NCI-H1694 treated with DMSO at 0.1 percent for 48 hours (cell line): ENCODE results near the gene SUPT7L.
"Not testable (repeated sequence)": the region's sequence is repeated elsewhere in the genome, so short reads cannot be mapped to it uniquely, and the experiment has no call there.

Experiments
- DNase-seq: peaks from one replicate; lab custom pipeline; 2025; lab: John Stamatoyannopoulos, UW

Gene SUPT7L

GRCh38 chr2:27638037-27638637 is 25.3 kb downstream of the SUPT7L start:
- DNase-seq = no peak

GRCh38 chr2:27636766-27637165 is 26.6 kb downstream of the SUPT7L start:
- no peak for DNase-seq

- DNase-seq = no peak
These were observed 29.1 kb downstream of the SUPT7L start for GRCh38 chr2:27634291-27634690.

- not testable (repeated sequence) for DNase-seq
These were observed 33.2 kb downstream of the SUPT7L start for GRCh38 chr2:27630257-27630656.

GRCh38 chr2:27628767-27629709 is 34.4 kb downstream of the SUPT7L start, which contains the start of the genes CCDC121 and GPN1:
TSS of gene CCDC121 (minus strand) at chr2:27629012. CDS start at chr2:27627799, 1,213 bp downstream.
TSS of gene GPN1 (plus strand) at chr2:27629050. CDS start at chr2:27629059, 9 bp downstream.
- DNase-seq = peak; percentile 84

GRCh38 chr2:27627963-27628766 is 35.2 kb downstream of the SUPT7L start:
- DNase-seq = no peak

- not testable (repeated sequence) for DNase-seq
These were observed 36.5 kb downstream of the SUPT7L start for GRCh38 chr2:27626921-27627320.

GRCh38 chr2:27626323-27626722 is 37.1 kb downstream of the SUPT7L start:
- not testable (repeated sequence) for DNase-seq

GRCh38 chr2:27624943-27625342 is 38.5 kb downstream of the SUPT7L start:
- DNase-seq = no peak

GRCh38 chr2:27622921-27623384 is 40.5 kb downstream of the SUPT7L start:
- no peak for DNase-seq

- DNase-seq = no peak
These were observed 41.9 kb downstream of the SUPT7L start for GRCh38 chr2:27621524-27621923.

- DNase-seq = peak; percentile 84
These were observed 48.1 kb downstream of the SUPT7L start for GRCh38 chr2:27615316-27615715.

- DNase-seq = no peak
These were observed 49.4 kb downstream of the SUPT7L start for GRCh38 chr2:27613985-27614384.

- no peak for DNase-seq
These were observed 56.8 kb downstream of the SUPT7L start for GRCh38 chr2:27606611-27607010.
